Measurements from ENCODE around the gene TARS3.
A peak's percentile ranks its signal among the peaks of the same experiment; 100 is the strongest.

TARS3 gene

DNA sequence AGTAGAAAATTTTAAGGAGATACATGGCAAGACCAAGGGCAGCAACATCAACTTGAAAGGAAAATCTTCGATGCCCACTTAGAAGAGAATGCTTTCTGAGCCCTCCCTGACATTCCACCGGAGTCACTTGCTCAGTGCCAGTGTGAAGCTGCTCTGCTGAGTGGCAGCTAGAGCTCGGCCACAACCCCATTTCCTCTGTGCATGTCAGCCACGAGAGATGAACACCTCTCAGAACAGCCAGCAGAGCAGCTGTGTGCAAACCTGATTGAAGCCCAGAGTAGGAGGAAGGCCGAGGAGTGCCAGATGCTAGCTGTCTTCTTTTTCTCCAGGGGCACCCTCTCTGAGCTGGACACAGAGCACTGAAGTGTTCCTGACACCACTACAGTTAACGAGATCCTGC, 12.2 kb downstream of the TARS3 start:
- no peak overlapping the region for H3K27ac ChIP-seq (ENCODE audit: low read depth, low read length)
- no peaks in the 10 kb centered on the region for H3K79me1 ChIP-seq (ENCODE audit: low read length)
- H3K36me3 ChIP-seq (ENCODE audit: control insufficient read depth, insufficient read depth, low read length), result no peaks in the 10 kb centered on the region
- no peak overlapping the region for H2AK5ac ChIP-seq (ENCODE audit: low read length)
- no peak overlapping the region for H4K5ac ChIP-seq (ENCODE audit: low read length)
- no peak overlapping the region for H3K23ac ChIP-seq (ENCODE audit: low read length)
- no peaks in the 10 kb centered on the region for H3K79me2 ChIP-seq (ENCODE audit: control insufficient read depth, insufficient read depth, low read length)
- no peak overlapping the region for H2BK120ac ChIP-seq (ENCODE audit: low read depth, low read length)
- H3K4me2 ChIP-seq (ENCODE audit: low read length), result no peak overlapping the region
- H4K8ac ChIP-seq (ENCODE audit: low read depth, low read length), result no peak overlapping the region
- H3K56ac ChIP-seq (ENCODE audit: low read length), result no peak overlapping the region
- no peak overlapping the region for H3K4me3 ChIP-seq (ENCODE audit: low read length)
- DNase-seq, result no peak
- H3K18ac ChIP-seq (ENCODE audit: low read length), result no peak overlapping the region
- no peak overlapping the region for H2BK15ac ChIP-seq (replicated peaks; ENCODE audit: low read depth)
- no peaks in the 10 kb centered on the region for H3K27me3 ChIP-seq (ENCODE audit: insufficient read depth, low read length, poor library complexity)
- no peaks in the 10 kb centered on the region for H3K4me1 ChIP-seq (ENCODE audit: control insufficient read depth, low read depth, low read length)
- H3K4ac ChIP-seq (ENCODE audit: low read depth, low read length), result no peak overlapping the region
- no peak overlapping the region for H2BK5ac ChIP-seq (ENCODE audit: low read length)
- WGBS (ENCODE audit: extremely low coverage, insufficient coverage, low lambda C conversion rate), result no CpG with 5 or more reads among the region's 6 CpGs
- no peak overlapping the region for H3K9ac ChIP-seq (ENCODE audit: low read length)

DNA sequence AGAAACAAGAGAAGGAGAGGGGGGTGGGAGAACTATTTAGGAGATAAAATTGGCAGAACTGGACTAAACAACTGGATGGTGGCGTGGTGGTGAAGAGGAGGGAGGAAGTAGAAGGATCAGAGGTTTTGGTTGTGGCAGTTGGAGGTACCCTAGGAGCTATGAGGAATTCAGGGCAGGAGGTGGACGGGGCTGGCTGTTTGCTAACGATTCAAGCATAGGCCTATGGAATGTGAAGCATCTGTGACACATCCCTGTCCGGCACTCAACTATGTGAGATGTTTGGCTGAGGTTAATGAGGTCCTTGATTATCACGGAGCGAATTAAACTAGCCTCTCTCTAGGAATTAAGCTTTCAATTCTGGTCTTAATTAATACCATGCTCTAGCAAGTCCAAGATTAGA, 13.5 kb downstream of the TARS3 start:
- Histone ChIP-seq H3K56ac (ENCODE audit: low read length) (no peak overlapping the region), H4K8ac (ENCODE audit: low read depth, low read length) (no peak overlapping the region), H4K5ac (ENCODE audit: low read length) (no peak overlapping the region), H2BK5ac (ENCODE audit: low read length) (no peak overlapping the region), H3K4ac (ENCODE audit: low read depth, low read length) (no peak overlapping the region), H3K18ac (ENCODE audit: low read length) (no peak overlapping the region), H3K79me2 (ENCODE audit: control insufficient read depth, insufficient read depth, low read length) (no peaks in the 10 kb centered on the region), H3K4me1 (ENCODE audit: control insufficient read depth, low read depth, low read length) (no peaks in the 10 kb centered on the region), H3K27ac (ENCODE audit: low read depth, low read length) (no peak overlapping the region), H2BK120ac (ENCODE audit: low read depth, low read length) (no peak overlapping the region), H3K9ac (ENCODE audit: low read length) (no peak overlapping the region), H2AK5ac (ENCODE audit: low read length) (no peak overlapping the region), H2BK15ac (replicated peaks; ENCODE audit: low read depth) (no peak overlapping the region), H3K4me3 (ENCODE audit: low read length) (no peak overlapping the region), H3K27me3 (ENCODE audit: insufficient read depth, low read length, poor library complexity) (no peaks in the 10 kb centered on the region), H3K23ac (ENCODE audit: low read length) (no peak overlapping the region), H3K36me3 (ENCODE audit: control insufficient read depth, insufficient read depth, low read length) (no peaks in the 10 kb centered on the region), H3K79me1 (ENCODE audit: low read length) (no peaks in the 10 kb centered on the region), H3K4me2 (ENCODE audit: low read length) (no peak overlapping the region)
- no CpG with 5 or more reads among the region's 6 CpGs for WGBS (ENCODE audit: extremely low coverage, insufficient coverage, low lambda C conversion rate)
- peak; percentile 62 for DNase-seq

DNA sequence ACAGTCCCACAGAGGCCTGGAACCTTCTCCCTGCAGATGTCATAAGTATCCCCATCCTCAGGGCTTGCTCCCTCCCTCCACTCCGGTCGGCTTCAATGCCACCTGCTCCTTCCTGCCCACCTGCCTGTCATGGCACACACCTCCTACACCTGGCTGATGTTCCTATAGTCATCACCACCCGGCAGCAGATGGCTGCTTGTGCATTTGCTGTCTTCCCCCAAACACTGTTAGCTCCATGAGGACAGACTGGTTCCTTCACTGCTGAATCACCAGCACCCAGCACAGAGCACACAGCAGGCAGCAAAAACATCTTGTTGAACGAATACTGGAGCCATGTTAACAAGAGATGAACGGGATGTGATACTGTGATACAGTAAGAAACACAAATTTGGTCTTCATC, 14.8 kb downstream of the TARS3 start:
- H3K23ac ChIP-seq (ENCODE audit: low read length), result no peak overlapping the region
- no peaks in the 10 kb centered on the region for H3K27me3 ChIP-seq (ENCODE audit: insufficient read depth, low read length, poor library complexity)
- H4K5ac ChIP-seq (ENCODE audit: low read length), result no peak overlapping the region
- H3K4ac ChIP-seq (ENCODE audit: low read depth, low read length), result no peak overlapping the region
- no peak for DNase-seq
- H2BK15ac ChIP-seq (replicated peaks; ENCODE audit: low read depth), result no peak overlapping the region
- no peak overlapping the region for H3K27ac ChIP-seq (ENCODE audit: low read depth, low read length)
- no peak overlapping the region for H3K9ac ChIP-seq (ENCODE audit: low read length)
- H2BK120ac ChIP-seq (ENCODE audit: low read depth, low read length), result no peak overlapping the region
- no CpG with 5 or more reads among the region's 5 CpGs for WGBS (ENCODE audit: extremely low coverage, insufficient coverage, low lambda C conversion rate)
- no peaks in the 10 kb centered on the region for H3K4me1 ChIP-seq (ENCODE audit: control insufficient read depth, low read depth, low read length)
- H3K79me1 ChIP-seq (ENCODE audit: low read length), result no peaks in the 10 kb centered on the region
- H3K18ac ChIP-seq (ENCODE audit: low read length), result no peak overlapping the region
- H3K36me3 ChIP-seq (ENCODE audit: control insufficient read depth, insufficient read depth, low read length), result no peaks in the 10 kb centered on the region
- no peak overlapping the region for H2BK5ac ChIP-seq (ENCODE audit: low read length)
- no peak overlapping the region for H2AK5ac ChIP-seq (ENCODE audit: low read length)
- H3K56ac ChIP-seq (ENCODE audit: low read length), result no peak overlapping the region
- no peaks in the 10 kb centered on the region for H3K79me2 ChIP-seq (ENCODE audit: control insufficient read depth, insufficient read depth, low read length)
- H3K4me2 ChIP-seq (ENCODE audit: low read length), result no peak overlapping the region
- H4K8ac ChIP-seq (ENCODE audit: low read depth, low read length), result no peak overlapping the region
- H3K4me3 ChIP-seq (ENCODE audit: low read length), result no peak overlapping the region

DNA sequence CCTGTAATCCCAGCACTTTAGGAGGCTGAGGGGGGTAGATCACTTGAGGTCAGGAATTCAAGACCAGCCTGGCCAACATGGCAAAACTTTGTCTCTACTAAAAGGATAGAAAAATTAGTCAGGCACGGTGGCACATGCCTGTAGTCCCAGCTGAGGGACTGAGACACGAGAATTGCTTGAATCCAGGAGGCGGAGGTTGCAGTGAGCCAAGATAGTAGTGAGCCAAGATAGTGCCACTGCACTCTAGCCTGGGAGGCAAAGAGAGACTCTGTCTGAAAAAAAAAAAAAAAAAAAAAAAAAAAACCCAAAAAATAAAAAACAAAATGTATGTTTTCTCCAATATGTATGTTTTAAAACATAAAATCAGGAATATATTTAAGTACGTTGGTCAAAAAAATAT, 16.3 kb downstream of the TARS3 start:
- Histone ChIP-seq H2BK15ac (replicated peaks; ENCODE audit: low read depth) (no peak overlapping the region), H3K27me3 (ENCODE audit: insufficient read depth, low read length, poor library complexity) (no peaks in the 10 kb centered on the region), H3K18ac (ENCODE audit: low read length) (no peak overlapping the region), H3K36me3 (ENCODE audit: control insufficient read depth, insufficient read depth, low read length) (no peaks in the 10 kb centered on the region), H3K4ac (ENCODE audit: low read depth, low read length) (no peak overlapping the region), H3K27ac (ENCODE audit: low read depth, low read length) (no peak overlapping the region), H4K5ac (ENCODE audit: low read length) (no peak overlapping the region), H3K4me2 (ENCODE audit: low read length) (no peak overlapping the region), H3K9ac (ENCODE audit: low read length) (no peak overlapping the region), H2BK120ac (ENCODE audit: low read depth, low read length) (no peak overlapping the region), H3K79me1 (ENCODE audit: low read length) (no peaks in the 10 kb centered on the region), H2AK5ac (ENCODE audit: low read length) (no peak overlapping the region), H3K56ac (ENCODE audit: low read length) (no peak overlapping the region), H2BK5ac (ENCODE audit: low read length) (no peak overlapping the region), H3K4me3 (ENCODE audit: low read length) (no peak overlapping the region), H3K79me2 (ENCODE audit: control insufficient read depth, insufficient read depth, low read length) (no peaks in the 10 kb centered on the region), H4K8ac (ENCODE audit: low read depth, low read length) (no peak overlapping the region), H3K4me1 (ENCODE audit: control insufficient read depth, low read depth, low read length) (no peaks in the 10 kb centered on the region), H3K23ac (ENCODE audit: low read length) (no peak overlapping the region)
- DNase-seq, result no peak
- no CpG with 5 or more reads among the region's 4 CpGs for WGBS (ENCODE audit: extremely low coverage, insufficient coverage, low lambda C conversion rate)

DNA sequence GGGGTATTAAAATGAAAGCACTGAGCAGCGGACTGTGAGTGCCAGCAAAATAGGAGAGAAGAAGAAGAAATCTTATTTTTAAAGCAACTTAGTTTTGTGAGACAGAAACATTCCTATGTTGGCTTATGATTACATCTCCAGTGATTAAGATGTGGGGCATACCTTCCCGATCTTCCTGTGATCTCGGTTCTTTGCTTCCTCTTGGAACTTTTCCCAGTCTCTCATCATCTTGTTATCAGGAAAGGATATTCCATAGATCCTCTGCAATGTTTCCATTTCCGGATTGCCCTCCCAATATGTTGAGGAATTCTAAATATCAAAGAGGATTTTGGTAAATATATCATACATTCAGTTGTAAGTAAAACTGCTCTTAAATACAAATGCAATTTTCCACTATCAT, 22.2 kb downstream of the TARS3 start:
- no peak overlapping the region for H3K18ac ChIP-seq (ENCODE audit: low read length)
- H4K5ac ChIP-seq (ENCODE audit: low read length), result no peak overlapping the region
- H3K36me3 ChIP-seq (ENCODE audit: control insufficient read depth, insufficient read depth, low read length), result no peaks in the 10 kb centered on the region

DNA sequence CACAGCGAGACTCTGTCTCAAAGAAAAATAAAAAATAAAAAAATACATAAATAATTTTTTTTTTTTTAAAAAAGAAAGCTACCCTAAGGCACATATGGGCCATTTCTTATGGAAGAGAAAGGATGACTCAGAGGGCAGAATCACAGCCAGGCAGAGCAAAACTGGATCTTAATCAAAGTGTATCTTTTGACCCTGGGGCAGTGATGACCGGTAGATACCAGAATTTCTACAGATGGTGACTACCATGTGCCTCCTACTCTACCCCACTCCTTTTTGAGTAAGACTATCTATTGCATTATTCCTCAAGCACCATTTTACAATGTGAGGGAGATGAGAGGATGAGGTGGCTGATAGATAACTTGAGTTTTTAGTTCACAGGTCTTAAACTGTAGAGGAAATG, 26.0 kb downstream of the TARS3 start:
- Histone ChIP-seq H3K4me2 (ENCODE audit: low read length) (no peak overlapping the region), H3K23ac (ENCODE audit: low read length) (no peak overlapping the region), H2BK120ac (ENCODE audit: low read depth, low read length) (no peak overlapping the region), H4K5ac (ENCODE audit: low read length) (no peak overlapping the region), H2AK5ac (ENCODE audit: low read length) (no peak overlapping the region), H3K56ac (ENCODE audit: low read length) (no peak overlapping the region), H2BK15ac (replicated peaks; ENCODE audit: low read depth) (no peak overlapping the region), H3K27ac (ENCODE audit: low read depth, low read length) (no peak overlapping the region), H3K27me3 (ENCODE audit: insufficient read depth, low read length, poor library complexity) (no peaks in the 10 kb centered on the region), H3K4ac (ENCODE audit: low read depth, low read length) (no peak overlapping the region), H2BK5ac (ENCODE audit: low read length) (no peak overlapping the region), H3K4me3 (ENCODE audit: low read length) (no peak overlapping the region), H3K9ac (ENCODE audit: low read length) (no peak overlapping the region), H3K79me1 (ENCODE audit: low read length) (no peaks in the 10 kb centered on the region), H3K18ac (ENCODE audit: low read length) (no peak overlapping the region), H3K4me1 (ENCODE audit: control insufficient read depth, low read depth, low read length) (no peaks in the 10 kb centered on the region), H3K79me2 (ENCODE audit: control insufficient read depth, insufficient read depth, low read length) (no peaks in the 10 kb centered on the region), H3K36me3 (ENCODE audit: control insufficient read depth, insufficient read depth, low read length) (no peaks in the 10 kb centered on the region), H4K8ac (ENCODE audit: low read depth, low read length) (no peak overlapping the region)
- no peak for DNase-seq
- no CpG with 5 or more reads among the region's 2 CpGs for WGBS (ENCODE audit: extremely low coverage, insufficient coverage, low lambda C conversion rate)

More for the DNA sequence above, 22.2 kb downstream of the TARS3 start:
- Histone ChIP-seq H3K4ac (ENCODE audit: low read depth, low read length) (no peak overlapping the region), H3K27ac (ENCODE audit: low read depth, low read length) (no peak overlapping the region), H3K4me3 (ENCODE audit: low read length) (no peak overlapping the region), H2BK5ac (ENCODE audit: low read length) (no peak overlapping the region), H3K9ac (ENCODE audit: low read length) (no peak overlapping the region), H2BK15ac (replicated peaks; ENCODE audit: low read depth) (no peak overlapping the region), H3K4me2 (ENCODE audit: low read length) (no peak overlapping the region), H2AK5ac (ENCODE audit: low read length) (no peak overlapping the region), H3K79me1 (ENCODE audit: low read length) (no peaks in the 10 kb centered on the region), H3K4me1 (ENCODE audit: control insufficient read depth, low read depth, low read length) (no peaks in the 10 kb centered on the region), H2BK120ac (ENCODE audit: low read depth, low read length) (no peak overlapping the region), H3K23ac (ENCODE audit: low read length) (no peak overlapping the region), H3K27me3 (ENCODE audit: insufficient read depth, low read length, poor library complexity) (no peaks in the 10 kb centered on the region), H3K56ac (ENCODE audit: low read length) (no peak overlapping the region), H3K79me2 (ENCODE audit: control insufficient read depth, insufficient read depth, low read length) (no peaks in the 10 kb centered on the region), H4K8ac (ENCODE audit: low read depth, low read length) (no peak overlapping the region)
- DNase-seq, result no peak
- WGBS (ENCODE audit: extremely low coverage, insufficient coverage, low lambda C conversion rate), result no CpG with 5 or more reads among the region's 4 CpGs
